ENCODE measurements around the gene TRRAP. TPM values are rescaled to one million over a fixed set of nuclear protein-coding genes. Genes with fewer than 3 reads are reported as not detected.
A peak's percentile ranks its signal among the peaks of the same experiment; 100 is the strongest.

TRRAP gene
- polyA plus RNA-seq, 1 donor (not counting 4 experiments of a cell fraction or from before 2014, with no cell fraction given): 6.1 TPM

- Histone ChIP-seq H2AFZ (ENCODE audit: control insufficient read depth, low read length) (peak overlapping the region; percentile 51), H3K9me3 (ENCODE audit: control insufficient read depth, low read depth, low read length) (no peaks in the 10 kb centered on the region), H3K79me2 (ENCODE audit: control insufficient read depth, insufficient read depth, low read length) (peaks cover 29% of the 10 kb centered on the region), H3K4me3 (ENCODE audit: control insufficient read depth in 2 of 3, extremely low read depth in 1 of 3, insufficient read depth in 2 of 3, low read depth in 1 of 3, low read length in 3 of 3) (peak overlapping the region; percentile 82 to 99 (median 90)), H3K4me1 (ENCODE audit: control insufficient read depth, extremely low read depth, insufficient read depth, low read length) (peaks cover 18% of the 10 kb centered on the region), H3K4me2 (ENCODE audit: control insufficient read depth, extremely low read depth, insufficient read depth, low read depth, low read length) (peak overlapping the region; percentile 73), H3K27ac (ENCODE audit: control insufficient read depth, insufficient read depth, low read length) (peak overlapping the region; percentile 85), H4K20me1 (ENCODE audit: control insufficient read depth, extremely low read depth, insufficient read depth, low read length) (peaks cover 3% of the 10 kb centered on the region), H3K36me3 (ENCODE audit: control insufficient read depth in 2 of 2, extremely low read depth in 1 of 2, insufficient read depth in 2 of 2, low read length in 2 of 2) (peaks cover 4 to 6% of the 10 kb centered on the region in 2 experiments), H3K9ac (ENCODE audit: control insufficient read depth, extremely low read depth, insufficient read depth, low read length) (peak overlapping the region; percentile 94), H3K27me3 (ENCODE audit: control insufficient read depth, extremely low read depth, insufficient read depth, low read length) (no peaks in the 10 kb centered on the region), H3K9me1 (ENCODE audit: control insufficient read depth, extremely low read depth, insufficient read depth, low read length) (no peaks in the 10 kb centered on the region)
- no peak for DNase-seq (ENCODE audit: low read depth, low spot score)
- FAIRE-seq: no peak
- no peak for TF ChIP-seq EZH2 (IDR thresholded peaks at IDR 0.05; ENCODE audit: low read length)
- TF ChIP-seq CTCF (optimal IDR thresholded peaks at IDR 0.05 in 1 of 3, IDR thresholded peaks at IDR 0.05 in 1 of 3, conservative IDR thresholded peaks at IDR 0.05 in 1 of 3; ENCODE audit: extremely low read depth in 1 of 3, insufficient read depth in 2 of 3, low read length in 3 of 3): no peak
- dilution Hi-C loops (cut with MboI; ENCODE audit: extremely low pct_ligation_motif_present, low sequenced_read_pairs): no loop called here
These were observed 504 bp upstream of the TRRAP start for GRCh38 chr7:98877692-98878364.

GRCh38 chr7:98879198-98879978 lies 1.1 kb downstream of the TRRAP start:
- H3K9ac ChIP-seq (ENCODE audit: control insufficient read depth, extremely low read depth, insufficient read depth, low read length): peak overlapping the region; percentile 94
- H3K27me3 ChIP-seq (ENCODE audit: control insufficient read depth, extremely low read depth, insufficient read depth, low read length): no peaks in the 10 kb centered on the region
- peaks cover 18% of the 10 kb centered on the region for H3K4me1 ChIP-seq (ENCODE audit: control insufficient read depth, extremely low read depth, insufficient read depth, low read length)
- peaks cover 10 to 16% of the 10 kb centered on the region in 2 experiments for H3K36me3 ChIP-seq (ENCODE audit: control insufficient read depth in 2 of 2, extremely low read depth in 1 of 2, insufficient read depth in 2 of 2, low read length in 2 of 2)
- peaks cover 32% of the 10 kb centered on the region for H3K79me2 ChIP-seq (ENCODE audit: control insufficient read depth, insufficient read depth, low read length)
- peak overlapping the region; percentile 96 for H3K4me2 ChIP-seq (ENCODE audit: control insufficient read depth, extremely low read depth, insufficient read depth, low read depth, low read length)
- no peaks in the 10 kb centered on the region for H3K9me1 ChIP-seq (ENCODE audit: control insufficient read depth, extremely low read depth, insufficient read depth, low read length)
- peak overlapping the region; percentile 85 for H3K27ac ChIP-seq (ENCODE audit: control insufficient read depth, insufficient read depth, low read length)
- H4K20me1 ChIP-seq (ENCODE audit: control insufficient read depth, extremely low read depth, insufficient read depth, low read length): peaks cover 3% of the 10 kb centered on the region
- H3K4me3 ChIP-seq (ENCODE audit: control insufficient read depth in 2 of 3, extremely low read depth in 1 of 3, insufficient read depth in 2 of 3, low read depth in 1 of 3, low read length in 3 of 3): peak overlapping the region; percentile 82 to 99 (median 90)
- peak; percentile 9 for FAIRE-seq
- TF ChIP-seq EZH2 (IDR thresholded peaks at IDR 0.05; ENCODE audit: low read length): no peak
- TF ChIP-seq CTCF (optimal IDR thresholded peaks at IDR 0.05 in 1 of 3, IDR thresholded peaks at IDR 0.05 in 1 of 3, conservative IDR thresholded peaks at IDR 0.05 in 1 of 3; ENCODE audit: extremely low read depth in 1 of 3, insufficient read depth in 2 of 3, low read length in 3 of 3): peak; percentile 27 to 44 (median 33)
- H3K9me3 ChIP-seq (ENCODE audit: control insufficient read depth, low read depth, low read length): no peaks in the 10 kb centered on the region
- dilution Hi-C loops (cut with MboI; ENCODE audit: extremely low pct_ligation_motif_present, low sequenced_read_pairs): no loop called here
- DNase-seq (ENCODE audit: low read depth, low spot score): peak; percentile 44
- peak overlapping the region; percentile 89 for H2AFZ ChIP-seq (ENCODE audit: control insufficient read depth, low read length)
